H1 (cell line): ENCODE results near the gene HLTF. TPM values are rescaled to one million over a fixed set of nuclear protein-coding genes. Genes with fewer than 3 reads are reported as not detected.

ENCODE experiments used
- CTCF ChIA-PET: fragments of 300-600 bp; sonication (Branson Sonifier 250); formaldehyde crosslinking; loops from one replicate; lab custom pipeline; 2021; ENCODE audit not compliant: partially characterized antibody; lab: Charles Lee
- POLR2A ChIA-PET: fragments of 300-600 bp; sonication (Branson Sonifier 250); formaldehyde crosslinking; loops from one replicate; lab custom pipeline; 2021; ENCODE audit warnings: inconsistent platforms; ENCODE audit not compliant: partially characterized antibody; lab: Charles Lee
- DNase-seq, 2 experiments: peaks; one replicate each; pipeline versions ENCODE4 v3.0.0 to v3.0.0-alpha.2; 2010 to 2022; ENCODE audit warnings: low spot score in 2 of 2, low read depth in 1 of 2, mixed read lengths in 1 of 2
- FAIRE-seq: peaks from 2 replicates; lab custom pipeline; 2011; peaks lifted over from hg19 to GRCh38; lab: Jason Lieb, UNC
- H2AFZ ChIP-seq: 2 replicates; pipeline ENCODE4 v1.8.1; 2012; ENCODE audit warnings: low read length, inconsistent platforms
- H2AK5ac ChIP-seq: 2 replicates; pipeline ENCODE4 v1.6.1; 2013; ENCODE audit warnings: low read depth, low read length
- H2BK120ac ChIP-seq: replicated peaks from 2 replicates; pipeline ENCODE3; 2013; ENCODE audit warnings: low read depth, low read length, inconsistent platforms
- H2BK12ac ChIP-seq: 2 replicates; pipeline ENCODE4 v1.6.1; 2013; ENCODE audit warnings: low read depth, low read length
- H2BK15ac ChIP-seq: 2 replicates; pipeline ENCODE4 v1.6.1; 2013; ENCODE audit warnings: low read length
- H2BK20ac ChIP-seq: 2 replicates; pipeline ENCODE4 v1.6.1; 2013; ENCODE audit warnings: low read length
- H2BK5ac ChIP-seq: 2 replicates; pipeline ENCODE4 v1.6.1; 2013; ENCODE audit warnings: low read depth, low read length
- H3K14ac ChIP-seq: 2 replicates; pipeline ENCODE4 v1.6.1; 2013; ENCODE audit warnings: inconsistent platforms; ENCODE audit not compliant: insufficient read length
- H3K18ac ChIP-seq: 2 replicates; pipeline ENCODE4 v1.6.1; 2013; ENCODE audit warnings: low read length; ENCODE audit errors: extremely low read depth
- H3K23ac ChIP-seq: 2 replicates; pipeline ENCODE4 v1.6.1; 2013; ENCODE audit warnings: inconsistent platforms; ENCODE audit not compliant: insufficient read length
- H3K23me2 ChIP-seq: 2 replicates; pipeline ENCODE4 v1.6.1; 2013; ENCODE audit warnings: low read depth, low read length
- H3K27ac ChIP-seq: 2 replicates; pipeline ENCODE4 v1.6.1; 2011; ENCODE audit warnings: low read depth, low read length, inconsistent platforms
- H3K27me3 ChIP-seq, 4 experiments: replicated peaks in 1 of 4; 1 replicate in 1 of 4; 2 replicates in 3 of 4; pipeline versions ENCODE4 v1.6.1 to v1.8.1; 2011 to 2013; ENCODE audit warnings: low read length in 3 of 4, mild to moderate bottlenecking in 3 of 4, inconsistent platforms in 2 of 4, mixed read lengths in 2 of 4, moderate library complexity in 1 of 4; ENCODE audit not compliant: control insufficient read depth in 3 of 4, insufficient read depth in 3 of 4; ENCODE audit errors: extremely low read depth in 1 of 4
- H3K36me3 ChIP-seq, 4 experiments: 2 replicates each; pipeline versions ENCODE4 v1.6.1 to v1.8.1; 2011 to 2013; ENCODE audit warnings: mild to moderate bottlenecking in 4 of 4, low read length in 3 of 4, moderate library complexity in 2 of 4, control low read depth in 1 of 4, inconsistent platforms in 1 of 4; ENCODE audit not compliant: insufficient read depth in 4 of 4, control insufficient read depth in 2 of 4
- H3K4ac ChIP-seq: replicated peaks from 2 replicates; pipeline ENCODE3; 2013; ENCODE audit warnings: low read length, low read depth, mixed read lengths, inconsistent platforms; ENCODE audit not compliant: insufficient read length
- H3K4me1 ChIP-seq, 4 experiments: replicated peaks in 1 of 4; 1 replicate in 1 of 4; 2 replicates in 3 of 4; pipeline versions ENCODE4 v1.6.1 to v1.8.1; 2011 to 2013; ENCODE audit warnings: low read length in 3 of 4, inconsistent platforms in 2 of 4, mixed read lengths in 1 of 4; ENCODE audit not compliant: insufficient read depth in 4 of 4, control insufficient read depth in 3 of 4
- H3K4me2 ChIP-seq, 2 experiments: 2 replicates each; pipeline versions ENCODE4 v1.6.1 to v1.8.1; 2011 to 2013; ENCODE audit warnings: low read depth in 2 of 2, low read length in 2 of 2, control low read depth in 1 of 2, inconsistent platforms in 1 of 2, mild to moderate bottlenecking in 1 of 2; ENCODE audit not compliant: insufficient read depth in 1 of 2
- H3K4me3 ChIP-seq, 4 experiments: fragments of 200-600, 300-600 bp in 1 of 4; sonication (generic), shearing (Covaris generic), sonication (Bioruptor Twin) in 1 of 4; 2 replicates each; pipeline versions ENCODE4 v1.5.1 to v1.8.1; 2011 to 2016; ENCODE audit warnings: low read length in 4 of 4, low read depth in 3 of 4, control low read depth in 2 of 4, inconsistent platforms in 2 of 4, mild to moderate bottlenecking in 2 of 4, mixed read lengths in 1 of 4, moderate library complexity in 1 of 4; ENCODE audit not compliant: insufficient read depth in 2 of 4; ENCODE audit errors: extremely low read depth in 1 of 4
- H3K56ac ChIP-seq: replicated peaks from 2 replicates; pipeline ENCODE3; 2013; ENCODE audit warnings: low read depth, mild to moderate bottlenecking, mixed read lengths, low read length, inconsistent platforms; ENCODE audit not compliant: insufficient read length
- H3K79me1 ChIP-seq: 2 replicates; pipeline ENCODE4 v1.6.1; 2013; ENCODE audit warnings: low read depth, low read length, control low read depth
- H3K79me2 ChIP-seq, 2 experiments: 2 replicates each; pipeline versions ENCODE4 v1.6.1 to v1.8.1; 2012 to 2013; ENCODE audit warnings: low read length in 2 of 2, mild to moderate bottlenecking in 2 of 2, inconsistent platforms in 1 of 2; ENCODE audit not compliant: insufficient read depth in 2 of 2, control insufficient read depth in 1 of 2
- H3K9ac ChIP-seq, 4 experiments: replicated peaks in 1 of 4; 1 replicate in 1 of 4; 2 replicates in 3 of 4; pipeline versions ENCODE4 v1.6.1 to v1.8.1; 2011 to 2013; ENCODE audit warnings: low read depth in 3 of 4, low read length in 3 of 4, control low read depth in 2 of 4, mild to moderate bottlenecking in 2 of 4, moderate library complexity in 2 of 4, inconsistent platforms in 1 of 4; ENCODE audit errors: extremely low read depth in 1 of 4
- H3K9me3 ChIP-seq, 2 experiments: 2 replicates each; pipeline versions ENCODE4 v1.6.1 to v1.8.1; 2012 to 2013; ENCODE audit warnings: mild to moderate bottlenecking in 2 of 2, moderate library complexity in 2 of 2, control low read depth in 1 of 2, inconsistent platforms in 1 of 2, low read depth in 1 of 2, low read length in 1 of 2, mixed read lengths in 1 of 2; ENCODE audit not compliant: insufficient read depth in 2 of 2
- H4K20me1 ChIP-seq, 2 experiments: replicated peaks in 1 of 2; 2 replicates each; pipeline versions ENCODE3 to v1.8.1; 2011 to 2013; ENCODE audit warnings: inconsistent platforms in 2 of 2, low read length in 2 of 2, mild to moderate bottlenecking in 1 of 2; ENCODE audit not compliant: insufficient read depth in 2 of 2, control insufficient read depth in 1 of 2
- H4K5ac ChIP-seq: 2 replicates; pipeline ENCODE4 v1.6.1; 2013; ENCODE audit warnings: low read length, low read depth, mixed read lengths, inconsistent platforms; ENCODE audit not compliant: insufficient read length
- H4K8ac ChIP-seq: 2 replicates; pipeline ENCODE4 v1.8.0; 2013; ENCODE audit warnings: mild to moderate bottlenecking, moderate library complexity, low read length, inconsistent platforms; ENCODE audit not compliant: insufficient read depth; ENCODE audit errors: extremely low read depth
- H4K91ac ChIP-seq: replicated peaks from 2 replicates; pipeline ENCODE3; 2013; ENCODE audit warnings: low read length, mixed read lengths, inconsistent platforms; ENCODE audit not compliant: insufficient read length
- BCL11A ChIP-seq, 2 experiments: IDR thresholded peaks; one replicate each; pipeline ENCODE4 v1.6.1; 2011; ENCODE audit warnings: low read depth in 2 of 2, low read length in 2 of 2, mild to moderate bottlenecking in 2 of 2
- CHD1 ChIP-seq: IDR thresholded peaks from 2 replicates; pipeline ENCODE4 v1.6.1; 2012; ENCODE audit warnings: low read depth, low read length, improper control_type of control experiment
- FOSL1 ChIP-seq: IDR thresholded peaks from 2 replicates; pipeline ENCODE4 v1.6.1; 2011; ENCODE audit warnings: mild to moderate bottlenecking, low read depth, low read length, moderate library complexity; ENCODE audit not compliant: insufficient read depth
- POLR2AphosphoS5 ChIP-seq: IDR thresholded peaks from 2 replicates; pipeline ENCODE4 v1.6.1; 2011; ENCODE audit warnings: low read depth, low read length
- POU5F1 ChIP-seq: IDR thresholded peaks from 2 replicates; pipeline ENCODE4 v1.6.1; 2011; ENCODE audit warnings: low read depth, mild to moderate bottlenecking, low read length, moderate library complexity
- SP2 ChIP-seq: IDR thresholded peaks from 2 replicates; pipeline ENCODE4 v1.6.1; 2012; ENCODE audit warnings: mild to moderate bottlenecking, low read length, inconsistent platforms
- TAF7 ChIP-seq: optimal IDR thresholded peaks from 2 replicates; pipeline ENCODE3; 2011; ENCODE audit warnings: low read depth, mild to moderate bottlenecking, inconsistent platforms, low read length, moderate library complexity, borderline replicate concordance
- WGBS, 2 experiments: shearing (Covaris generic) in 1 of 2; methylation state at CpG; one replicate each; pipeline versions ENCODE4 v1.1.6 to v1.1.7; 2013 to 2015; ENCODE audit warnings: low lambda C conversion rate in 2 of 2, mixed read lengths in 2 of 2, inconsistent platforms in 1 of 2, low coverage in 1 of 2, missing lambda C conversion rate in 1 of 2; ENCODE audit not compliant: insufficient replicate concordance in 2 of 2, insufficient coverage in 1 of 2, insufficient read length in 1 of 2; ENCODE audit errors: extremely low coverage in 1 of 2, missing lambda C conversion rate in 1 of 2; 5-methylcytosine and 5-hydroxymethylcytosine counted together
- polyA plus RNA-seq, 7 experiments: library from polyadenylated mRNA; depleted of rRNA in 3 of 7; stranded (reverse) in 5 of 7; unstranded in 2 of 7; fragments of >200 nt in 5 of 7; fragments of 200-250 nt in 2 of 7; gene quantifications; 1 replicate in 5 of 7; 2 replicates in 1 of 7; 4 replicates in 1 of 7; pipeline versions ENCODE4 v1.2.1 to v1.2.3, GENCODE V29; 2011 to 2013; ENCODE audit warnings: missing spikeins in 2 of 7, mixed read lengths in 2 of 7
- total RNA-seq: library from RNA; stranded (reverse); fragmentation: NEBNext Ultra II Directional; extraction: Animal tissue kit (Norgen Biotek cat#: 25700); gene quantifications from 2 replicates; pipeline ENCODE4 v1.2.1, GENCODE V29; 2021

HLTF gene
- total and polyA plus RNA-seq, 2 of the 8 experiments (the other 6 are each of a cell fraction or from before 2014, with no cell fraction given): 18.1 to 60.3 TPM

DNA sequence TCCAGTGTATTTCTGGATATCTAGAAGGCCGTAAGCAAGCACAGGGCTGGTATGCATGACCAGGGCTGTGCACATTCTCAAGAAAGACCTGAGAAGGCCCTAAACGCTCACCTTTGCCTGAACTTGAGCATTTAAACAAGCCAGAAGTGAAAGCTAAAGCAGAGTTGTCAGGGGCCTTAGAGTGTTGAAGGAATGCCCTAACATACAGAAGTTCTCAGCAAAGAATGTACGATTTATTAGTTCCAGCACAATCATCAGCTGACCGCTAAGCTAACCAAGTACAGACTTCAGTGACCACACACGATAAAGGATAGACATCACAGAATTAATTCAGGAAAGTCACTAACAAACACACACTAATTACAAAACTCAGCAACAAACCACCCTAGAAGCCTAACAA is 8.7 kb downstream of the HLTF start:
- Histone ChIP-seq H3K4me3 (no peak overlapping the region), H4K91ac (no peak overlapping the region), H3K18ac (no peak overlapping the region), H4K20me1 (peaks cover 2% of the 10 kb centered on the region in 2 experiments), H3K4me1 (no peaks in the 10 kb centered on the region), H3K79me2 (peaks cover 0 to 45% of the 10 kb centered on the region in 2 experiments), H4K8ac (no peak overlapping the region), H3K9me3 (no peaks in the 10 kb centered on the region), H3K4ac (no peak overlapping the region), H3K27me3 (no peaks in the 10 kb centered on the region), H2BK5ac (no peak overlapping the region), H2AK5ac (no peak overlapping the region), H3K36me3 (peaks cover 0 to 31% (median 4%) of the 10 kb centered on the region in 4 experiments; a peak in 6 of 8 replicates), H2BK15ac (no peak overlapping the region), H3K79me1 (no peaks in the 10 kb centered on the region; the same call in 1 of the 2 replicates), H2BK20ac (no peak overlapping the region)
- TF ChIP-seq SP2 (no peak), FOSL1 (no peak), BCL11A (IDR thresholded peaks at IDR 0.05; ENCODE audit: low read depth in 2 of 2, low read length in 2 of 2) (no peak), CHD1 (no peak), TAF7 (no peak), POLR2AphosphoS5 (no peak), POU5F1 (no peak)
- TF ChIP-seq, all 59 proteins: peak for 0
- Histone ChIP-seq H3K56ac (no peak overlapping the region), H3K4me2 (no peak overlapping the region), H4K5ac (no peak overlapping the region), H2BK120ac (no peak overlapping the region), H3K14ac (no peak overlapping the region), H3K23ac (no peak overlapping the region), H2BK12ac (no peak overlapping the region), H3K9ac (no peak overlapping the region), H2AFZ (no peak overlapping the region), H3K23me2 (no peaks in the 10 kb centered on the region), H3K27ac (0 out of 2 replicates have a peak overlapping the region, but pooled peaks have one; percentile 16)
- CTCF ChIA-PET: interaction anchor here (0.8 to 3.4 kb wide), 8 partner anchors 31 to 257 kb away, joined by 3 to 9 read pairs (median 4); partner anchors contain the start of gene HPS3
- POLR2A ChIA-PET: interaction anchor here (1.0 kb wide), 1 partner anchor 48 kb away, joined by 3 read pairs; no protein-coding TSS in a partner anchor
- no peak for FAIRE-seq
- 96% methylated on average over 5 of the region's 5 CpGs; no CpG with 5 or more reads in 1 of the 2 experiments for WGBS, 2 experiments
- DNase-seq: no peak
